Mammary epithelial cell (primary cell): Measurements from ENCODE around the gene RNASE13.

Experiments used
- CTCF ChIP-seq, 2 donors: IDR thresholded peaks in 1 of 2; conservative IDR thresholded peaks in 1 of 2; 2 replicates each; pipeline ENCODE4 v1.5.1; 2011 to 2012; ENCODE audit warnings: inconsistent platforms in 2 of 2, low read length in 2 of 2, mild to moderate bottlenecking in 2 of 2, control low read depth in 1 of 2, low read depth in 1 of 2; ENCODE audit not compliant: insufficient read depth in 1 of 2; ENCODE audit errors: extremely low read depth in 1 of 2
- EZH2 ChIP-seq: IDR thresholded peaks from 2 replicates; pipeline ENCODE4 v1.6.1; 2012; ENCODE audit warnings: low read length, inconsistent platforms, borderline replicate concordance

DNA sequence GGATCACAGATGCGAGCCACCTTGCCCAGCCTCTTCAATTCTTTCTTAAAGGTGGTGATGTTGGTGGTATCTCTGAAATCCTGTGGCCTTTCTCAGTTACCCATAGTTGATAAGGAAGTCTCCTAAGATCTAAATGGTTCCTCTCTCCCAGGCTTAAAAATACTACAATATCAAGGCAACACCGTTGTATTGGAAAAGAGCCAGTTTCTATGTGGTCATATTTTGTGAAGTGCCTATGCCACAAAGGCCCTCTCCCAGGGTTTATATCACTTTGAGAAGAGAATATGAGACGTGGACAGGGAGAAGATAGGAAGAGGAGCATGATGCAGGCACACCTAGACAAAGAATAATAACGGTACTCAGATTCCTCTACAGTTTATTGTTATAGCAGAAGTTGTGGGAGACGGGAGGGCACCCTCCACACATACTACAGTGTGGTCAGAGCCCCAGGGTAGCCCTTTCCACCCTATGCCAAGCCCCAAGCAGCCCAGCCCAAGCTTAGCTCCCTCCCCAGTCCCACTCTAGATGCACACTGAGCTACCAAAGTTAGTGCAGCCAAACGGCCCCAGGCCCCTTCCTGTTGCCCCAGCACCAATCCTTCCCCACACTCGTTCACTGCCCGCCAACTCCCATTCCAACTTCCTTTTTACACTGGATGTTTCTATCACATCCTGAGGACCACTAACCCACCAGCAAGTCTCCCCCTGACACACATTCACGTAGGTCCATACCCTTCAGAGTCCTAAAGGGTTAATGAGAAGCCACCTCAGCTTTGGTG lies 18.0 kb downstream of the RNASE13 start:
- TF ChIP-seq CTCF (conservative IDR thresholded peaks at IDR 0.05 in 1 of 2, IDR thresholded peaks at IDR 0.05 in 1 of 2; ENCODE audit: extremely low read depth in 1 of 2, insufficient read depth in 1 of 2, low read depth in 1 of 2, low read length in 2 of 2): no peak
- TF ChIP-seq EZH2: no peak
